DND-41 (cell line): Measurements from ENCODE around the gene BTN3A1.
"Not testable (repeated sequence)": the region's sequence is repeated elsewhere in the genome, so short reads cannot be mapped to it uniquely, and the experiment has no call there.

ENCODE experiments used
- ATAC-seq: fragments of 200-7000 bp; cut with Tn5 transposase; 3 replicates; pipeline ENCODE4 v1.9.1; 2021; ENCODE audit warnings: low read depth; ENCODE audit not compliant: insufficient read depth
- DNase-seq: peaks from one replicate; pipeline ENCODE4 v3.0.0-alpha.2; 2020
- H2AFZ ChIP-seq: 2 replicates; pipeline ENCODE4 v1.6.0; 2012; ENCODE audit warnings: low read depth, low read length
- H3K27ac ChIP-seq: 2 replicates; pipeline ENCODE4 v1.5.1; 2012; ENCODE audit warnings: low read length, inconsistent platforms
- H3K27me3 ChIP-seq: fragments of 200-600 bp; sonication (generic); 2 replicates; pipeline ENCODE4 v1.6.0; 2012; ENCODE audit warnings: low read length, mild to moderate bottlenecking, inconsistent platforms; ENCODE audit not compliant: insufficient read depth, poor library complexity
- H3K36me3 ChIP-seq: 2 replicates; pipeline ENCODE4 v1.5.1; 2012; ENCODE audit warnings: low read length, inconsistent platforms; ENCODE audit not compliant: insufficient read depth
- H3K4me1 ChIP-seq: 2 replicates; pipeline ENCODE4 v1.5.1; 2012; ENCODE audit warnings: mild to moderate bottlenecking, low read length; ENCODE audit not compliant: insufficient read depth
- H3K4me2 ChIP-seq: 2 replicates; pipeline ENCODE4 v1.6.0; 2012; ENCODE audit warnings: mild to moderate bottlenecking, moderate library complexity, low read length, inconsistent platforms; ENCODE audit not compliant: insufficient read depth
- H3K4me3 ChIP-seq, 2 experiments: fragments of 200-600 bp in 1 of 2; shearing (Covaris generic) in 1 of 2; 2 replicates each; pipeline ENCODE4 v1.5.1; 2012 to 2016; ENCODE audit warnings: inconsistent platforms in 2 of 2, low read length in 2 of 2, mild to moderate bottlenecking in 2 of 2, low read depth in 1 of 2, moderate library complexity in 1 of 2
- H3K79me2 ChIP-seq: 2 replicates; pipeline ENCODE4 v1.6.0; 2012; ENCODE audit warnings: low read length, inconsistent platforms; ENCODE audit not compliant: insufficient read depth
- H3K9ac ChIP-seq: 2 replicates; pipeline ENCODE4 v1.6.0; 2012; ENCODE audit warnings: low read depth, mild to moderate bottlenecking, inconsistent platforms, low read length, moderate library complexity
- H3K9me3 ChIP-seq: 2 replicates; pipeline ENCODE4 v1.5.1; 2012; ENCODE audit warnings: low read length, moderate library complexity, mild to moderate bottlenecking, inconsistent platforms; ENCODE audit not compliant: insufficient read depth, severe bottlenecking
- H4K20me1 ChIP-seq: 2 replicates; pipeline ENCODE4 v1.6.0; 2012; ENCODE audit warnings: low read length; ENCODE audit not compliant: insufficient read depth
- CTCF ChIP-seq: IDR thresholded peaks from 2 replicates; pipeline ENCODE4 v1.5.1; 2012; ENCODE audit warnings: borderline replicate concordance, low read length, moderate library complexity, mild to moderate bottlenecking; ENCODE audit not compliant: poor library complexity, severe bottlenecking; ENCODE audit errors: extremely low read depth
- EZH2 ChIP-seq: IDR thresholded peaks from 3 replicates; pipeline ENCODE4 v1.6.1; 2012; ENCODE audit warnings: borderline replicate concordance, low read depth, mild to moderate bottlenecking, moderate library complexity, low read length, inconsistent platforms; ENCODE audit not compliant: severe bottlenecking

BTN3A1 gene

GRCh38 chr6:26430787-26431186 is 28.7 kb downstream of the BTN3A1 start:
- Histone ChIP-seq H3K4me1 (no peaks in the 10 kb centered on the region), H3K9me3 (peaks cover 5% of the 10 kb centered on the region), H3K27ac (no peak overlapping the region), H3K9ac (no peak overlapping the region), H3K4me2 (no peak overlapping the region), H2AFZ (no peak overlapping the region), H4K20me1 (no peaks in the 10 kb centered on the region), H3K4me3 (no peak overlapping the region), H3K79me2 (no peaks in the 10 kb centered on the region), H3K27me3 (no peaks in the 10 kb centered on the region), H3K36me3 (peaks cover 41% of the 10 kb centered on the region)
- ATAC-seq, result no peak
- no peak for DNase-seq
- TF ChIP-seq CTCF, result no peak
- TF ChIP-seq EZH2, result no peak

- ATAC-seq, result no peak
- TF ChIP-seq CTCF (no peak), EZH2 (no peak)
- H4K20me1 ChIP-seq, result no peaks in the 10 kb centered on the region
Observed at GRCh38 chr6:26431258-26432172, 29.4 kb downstream of the BTN3A1 start.

GRCh38 chr6:26432627-26433201 is 30.6 kb downstream of the BTN3A1 start:
- Histone ChIP-seq H3K27ac (no peak overlapping the region), H3K27me3 (no peaks in the 10 kb centered on the region), H4K20me1 (no peaks in the 10 kb centered on the region), H3K4me2 (no peak overlapping the region), H3K4me3 (no peak overlapping the region), H3K36me3 (peaks cover 30% of the 10 kb centered on the region), H3K9ac (no peak overlapping the region), H2AFZ (no peak overlapping the region), H3K4me1 (no peaks in the 10 kb centered on the region), H3K9me3 (peaks cover 5% of the 10 kb centered on the region), H3K79me2 (no peaks in the 10 kb centered on the region)
- no peak for TF ChIP-seq EZH2
- no peak for TF ChIP-seq CTCF
- ATAC-seq (no peak), DNase-seq (no peak)

More at GRCh38 chr6:26431258-26432172, 29.4 kb downstream of the BTN3A1 start:
- no peaks in the 10 kb centered on the region for H3K27me3 ChIP-seq
- no peak overlapping the region for H2AFZ ChIP-seq
- H3K36me3 ChIP-seq, result peaks cover 34% of the 10 kb centered on the region
- no peak overlapping the region for H3K4me2 ChIP-seq
- no peak for DNase-seq
- no peak overlapping the region for H3K9ac ChIP-seq
- no peak overlapping the region for H3K27ac ChIP-seq
- H3K4me3 ChIP-seq, result no peak overlapping the region
- peaks cover 5% of the 10 kb centered on the region for H3K9me3 ChIP-seq
- H3K4me1 ChIP-seq, result no peaks in the 10 kb centered on the region
- H3K79me2 ChIP-seq, result no peaks in the 10 kb centered on the region

GRCh38 chr6:26433680-26434079 is 31.6 kb downstream of the BTN3A1 start:
- H3K4me2 ChIP-seq, DNase-seq, H3K4me3 ChIP-seq, H3K9me3 ChIP-seq, H3K4me1 ChIP-seq, H3K27ac ChIP-seq, H3K9ac ChIP-seq, H4K20me1 ChIP-seq, H3K27me3 ChIP-seq, ATAC-seq, H3K79me2 ChIP-seq, H2AFZ ChIP-seq: not testable (repeated sequence)
- H3K36me3 ChIP-seq, result peaks cover 25% of the 10 kb centered on the region
